ENCODE measurements around the gene CAMSAP2.

Gene CAMSAP2

GRCh38 chr1:200889571-200889970 is 150.9 kb downstream of the CAMSAP2 start:
- peaks cover 59% of the 10 kb centered on the region for H3K4me1 ChIP-seq (ENCODE audit: low read length)
- no peak overlapping the region for H3K27ac ChIP-seq (ENCODE audit: low read length)
- no peak for DNase-seq

GRCh38 chr1:200890027-200890426 is 151.3 kb downstream of the CAMSAP2 start:
- Histone ChIP-seq H3K79me2 (ENCODE audit: low read length) (peaks cover 52% of the 10 kb centered on the region), H3K4me3 (ENCODE audit: low read length) (peak overlapping the region; percentile 79; the same call in 1 of the 2 replicates), H3K9me3 (replicated peaks; ENCODE audit: insufficient read depth, low read length) (no peaks in the 10 kb centered on the region), H4K20me1 (ENCODE audit: insufficient read depth, low read length) (no peaks in the 10 kb centered on the region), H3K4me1 (ENCODE audit: low read length) (peaks cover 64% of the 10 kb centered on the region), H3K27me3 (replicated peaks; ENCODE audit: insufficient read depth, low read length) (no peaks in the 10 kb centered on the region), H3K4me2 (ENCODE audit: low read depth, low read length) (peak overlapping the region; percentile 83; the same call in 1 of the 2 replicates), H3K36me3 (replicated peaks; ENCODE audit: insufficient read depth, low read length) (no peaks in the 10 kb centered on the region), H3K27ac (ENCODE audit: low read length) (no peak overlapping the region), H2AFZ (ENCODE audit: low read length) (no peak overlapping the region), H3K9me2 (replicated peaks; ENCODE audit: insufficient read depth, low read length) (no peaks in the 10 kb centered on the region), H3F3A (ENCODE audit: insufficient read depth, low read length) (peaks cover 49% of the 10 kb centered on the region), H3K9ac (ENCODE audit: low read length) (peak overlapping the region; percentile 97; the same call in 1 of the 2 replicates)
- no peak for TF ChIP-seq EZH2 (optimal IDR thresholded peaks at IDR 0.05; ENCODE audit: low read depth, low read length)
- TF ChIP-seq CTCF (IDR thresholded peaks at IDR 0.05; ENCODE audit: low read length), result no peak
- TF ChIP-seq EZH2phosphoT487 (IDR thresholded peaks at IDR 0.05; ENCODE audit: low read length), result no peak
- DNase-seq, result no peak

More at GRCh38 chr1:200889571-200889970, 150.9 kb downstream of the CAMSAP2 start:
- Histone ChIP-seq H3K36me3 (replicated peaks; ENCODE audit: insufficient read depth, low read length) (no peaks in the 10 kb centered on the region), H3K9me2 (replicated peaks; ENCODE audit: insufficient read depth, low read length) (no peaks in the 10 kb centered on the region), H3K79me2 (ENCODE audit: low read length) (peaks cover 47% of the 10 kb centered on the region), H3K27me3 (replicated peaks; ENCODE audit: insufficient read depth, low read length) (no peaks in the 10 kb centered on the region), H3K4me3 (ENCODE audit: low read length) (no peak overlapping the region), H3K9ac (ENCODE audit: low read length) (no peak overlapping the region), H3K9me3 (replicated peaks; ENCODE audit: insufficient read depth, low read length) (no peaks in the 10 kb centered on the region), H3F3A (ENCODE audit: insufficient read depth, low read length) (peaks cover 49% of the 10 kb centered on the region), H4K20me1 (ENCODE audit: insufficient read depth, low read length) (no peaks in the 10 kb centered on the region), H2AFZ (ENCODE audit: low read length) (no peak overlapping the region), H3K4me2 (ENCODE audit: low read depth, low read length) (no peak overlapping the region)
- TF ChIP-seq EZH2phosphoT487 (IDR thresholded peaks at IDR 0.05; ENCODE audit: low read length) (no peak), CTCF (IDR thresholded peaks at IDR 0.05; ENCODE audit: low read length) (no peak), EZH2 (optimal IDR thresholded peaks at IDR 0.05; ENCODE audit: low read depth, low read length) (no peak)

- peak; percentile 93 for TF ChIP-seq CTCF (IDR thresholded peaks at IDR 0.05; ENCODE audit: low read length)
- no peak for TF ChIP-seq EZH2 (optimal IDR thresholded peaks at IDR 0.05; ENCODE audit: low read depth, low read length)
- H3K9ac ChIP-seq (ENCODE audit: low read length), result peak overlapping the region; percentile 97
Observed at GRCh38 chr1:200890818-200891773, 152.4 kb downstream of the CAMSAP2 start.

More at GRCh38 chr1:200890818-200891773, 152.4 kb downstream of the CAMSAP2 start:
- no peaks in the 10 kb centered on the region for H3K9me2 ChIP-seq (replicated peaks; ENCODE audit: insufficient read depth, low read length)
- no peaks in the 10 kb centered on the region for H3K9me3 ChIP-seq (replicated peaks; ENCODE audit: insufficient read depth, low read length)
- H3K4me1 ChIP-seq (ENCODE audit: low read length), result peaks cover 62% of the 10 kb centered on the region
- peak; percentile 82 for DNase-seq
- H3K27me3 ChIP-seq (replicated peaks; ENCODE audit: insufficient read depth, low read length), result no peaks in the 10 kb centered on the region
- peak overlapping the region; percentile 69 for H2AFZ ChIP-seq (ENCODE audit: low read length)
- H3F3A ChIP-seq (ENCODE audit: insufficient read depth, low read length), result peaks cover 49% of the 10 kb centered on the region
- H3K4me3 ChIP-seq (ENCODE audit: low read length), result peak overlapping the region; percentile 79
- no peaks in the 10 kb centered on the region for H4K20me1 ChIP-seq (ENCODE audit: insufficient read depth, low read length)
- peaks cover 62% of the 10 kb centered on the region for H3K79me2 ChIP-seq (ENCODE audit: low read length)
- H3K36me3 ChIP-seq (replicated peaks; ENCODE audit: insufficient read depth, low read length), result no peaks in the 10 kb centered on the region
- H3K4me2 ChIP-seq (ENCODE audit: low read depth, low read length), result peak overlapping the region; percentile 83
- peak overlapping the region; percentile 84 for H3K27ac ChIP-seq (ENCODE audit: low read length)
